SK-N-SH treated with all-trans-retinoic acid at 6 μM for 48 hours (cell line): ENCODE results near the gene YWHAB.

Source experiments
- ATAC-seq: fragments of 200-7000 bp; cut with Tn5 transposase; 3 replicates; pipeline ENCODE4 v1.9.1; 2020; ENCODE audit warnings: mild to moderate bottlenecking, moderate library complexity
- ARNTL ChIP-seq: fragments of 450-650 bp; formaldehyde crosslinking; IDR thresholded peaks from 2 replicates; pipeline ENCODE4 v1.5.0; 2020; ENCODE audit warnings: low read depth, mild to moderate bottlenecking, moderate library complexity, borderline replicate concordance
- BACH2 ChIP-seq: fragments of 250-450 bp; sonication (Bioruptor Pico); IDR thresholded peaks from 2 replicates; pipeline ENCODE4 v1.9.0; 2021; ENCODE audit warnings: mild to moderate bottlenecking, borderline replicate concordance
- CREB5 ChIP-seq: fragments of 250-450 bp; sonication (Bioruptor Pico); IDR thresholded peaks from 2 replicates; pipeline ENCODE4 v1.5.1; 2020; ENCODE audit warnings: low read depth, mild to moderate bottlenecking, moderate library complexity
- CSDC2 ChIP-seq: fragments of 250-450 bp; sonication (Bioruptor Pico); IDR thresholded peaks from 2 replicates; pipeline ENCODE4 v1.5.0; 2020; ENCODE audit warnings: mild to moderate bottlenecking, moderate library complexity
- GLIS3 ChIP-seq: fragments of 250-450 bp; sonication (Bioruptor Pico); IDR thresholded peaks from 2 replicates; pipeline ENCODE4 v1.5.0; 2020; ENCODE audit warnings: mild to moderate bottlenecking, moderate library complexity
- ISL1 ChIP-seq: fragments of 250-450 bp; sonication (Bioruptor Pico); IDR thresholded peaks from 2 replicates; pipeline ENCODE4 v2.1.2; 2022; ENCODE audit warnings: mild to moderate bottlenecking, moderate library complexity
- OSR1 ChIP-seq: fragments of 250-450 bp; sonication (Bioruptor Pico); IDR thresholded peaks from 2 replicates; pipeline ENCODE4 v1.8.0; 2022; ENCODE audit warnings: moderate library complexity, mild to moderate bottlenecking, inconsistent platforms
- PATZ1 ChIP-seq: fragments of 250-450 bp; sonication (Bioruptor Pico); IDR thresholded peaks from 2 replicates; pipeline ENCODE4 v1.8.0; 2020; ENCODE audit warnings: mild to moderate bottlenecking, moderate library complexity, borderline replicate concordance
- PPARA ChIP-seq: fragments of 250-450 bp; sonication (Bioruptor Pico); IDR thresholded peaks from 2 replicates; pipeline ENCODE4 v1.5.0; 2020; ENCODE audit warnings: mild to moderate bottlenecking, borderline replicate concordance
- RARB ChIP-seq: fragments of 250-450 bp; sonication (Bioruptor Pico); IDR thresholded peaks from 2 replicates; pipeline ENCODE4 v1.8.0; 2021; ENCODE audit warnings: mild to moderate bottlenecking, moderate library complexity
- SNAI2 ChIP-seq: fragments of 250-450 bp; sonication (Bioruptor Pico); IDR thresholded peaks from 2 replicates; pipeline ENCODE4 v1.5.0; 2020; ENCODE audit warnings: mild to moderate bottlenecking, moderate library complexity
- TOX ChIP-seq: fragments of 250-450 bp; sonication (Bioruptor Pico); IDR thresholded peaks from 2 replicates; pipeline ENCODE4 v1.8.0; 2021; ENCODE audit warnings: mild to moderate bottlenecking, moderate library complexity, borderline replicate concordance
- ZFP30 ChIP-seq: fragments of 450-650 bp; formaldehyde crosslinking; IDR thresholded peaks from 2 replicates; pipeline ENCODE4 v1.5.0; 2022; ENCODE audit warnings: mild to moderate bottlenecking, moderate library complexity
- ZNF565 ChIP-seq: fragments of 450-650 bp; formaldehyde crosslinking; conservative IDR thresholded peaks from 2 replicates; pipeline ENCODE4 v1.5.0; 2020; ENCODE audit warnings: low read depth, mild to moderate bottlenecking, moderate library complexity
- ZNF70 ChIP-seq: fragments of 450-650 bp; formaldehyde crosslinking; IDR thresholded peaks from 2 replicates; pipeline ENCODE4 v1.5.0; 2020; ENCODE audit warnings: mild to moderate bottlenecking, moderate library complexity
- ZNF8 ChIP-seq: fragments of 450-650 bp; formaldehyde crosslinking; IDR thresholded peaks from 2 replicates; pipeline ENCODE4 v1.5.0; 2020; ENCODE audit warnings: mild to moderate bottlenecking, moderate library complexity
- TF ChIP-seq, protein P1 (sequence below): fragments of 250-450 bp; sonication (Bioruptor Pico); IDR thresholded peaks from 2 replicates; pipeline ENCODE4 v1.5.1; 2021; ENCODE audit warnings: mild to moderate bottlenecking, moderate library complexity
- TF ChIP-seq, protein P2 (sequence below): fragments of 250-450 bp; sonication (Bioruptor Pico); IDR thresholded peaks from 2 replicates; pipeline ENCODE4 v1.5.0; 2020; ENCODE audit warnings: mild to moderate bottlenecking, moderate library complexity

The YWHAB gene

DNA sequence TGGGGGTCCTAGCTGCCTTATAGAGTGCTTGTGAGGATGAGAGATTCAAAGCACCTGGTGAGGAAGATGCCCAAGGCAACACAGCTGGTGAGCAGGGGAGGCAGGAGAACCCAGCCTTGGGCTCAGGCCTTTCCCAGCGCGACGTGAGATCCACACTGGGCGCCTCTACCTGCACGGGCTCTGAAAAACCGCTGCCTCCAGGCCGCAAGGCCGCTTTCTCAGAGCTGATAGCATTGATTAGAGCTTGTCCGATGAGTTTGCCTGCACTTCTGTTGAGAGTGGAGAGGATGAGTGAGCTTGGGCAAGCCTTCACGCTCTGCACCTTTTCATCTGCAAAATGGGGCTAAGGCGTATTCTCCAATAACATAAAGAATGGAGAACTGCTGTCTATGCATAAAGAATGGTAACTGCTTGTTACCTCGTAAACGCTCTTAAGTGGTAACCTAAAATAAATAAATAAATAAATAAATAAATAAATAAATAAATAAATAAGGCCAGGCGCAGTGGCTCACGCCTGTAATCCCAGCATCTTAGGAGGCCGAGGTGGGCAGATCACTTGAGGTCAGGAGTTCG, 25.3 kb downstream of the YWHAB start:
- TF ChIP-seq TOX (CRISPR knock-in tag) (no peak), SNAI2 (CRISPR knock-in tag) (no peak), PATZ1 (CRISPR knock-in tag) (no peak)
- TF ChIP-seq, protein P1, sequence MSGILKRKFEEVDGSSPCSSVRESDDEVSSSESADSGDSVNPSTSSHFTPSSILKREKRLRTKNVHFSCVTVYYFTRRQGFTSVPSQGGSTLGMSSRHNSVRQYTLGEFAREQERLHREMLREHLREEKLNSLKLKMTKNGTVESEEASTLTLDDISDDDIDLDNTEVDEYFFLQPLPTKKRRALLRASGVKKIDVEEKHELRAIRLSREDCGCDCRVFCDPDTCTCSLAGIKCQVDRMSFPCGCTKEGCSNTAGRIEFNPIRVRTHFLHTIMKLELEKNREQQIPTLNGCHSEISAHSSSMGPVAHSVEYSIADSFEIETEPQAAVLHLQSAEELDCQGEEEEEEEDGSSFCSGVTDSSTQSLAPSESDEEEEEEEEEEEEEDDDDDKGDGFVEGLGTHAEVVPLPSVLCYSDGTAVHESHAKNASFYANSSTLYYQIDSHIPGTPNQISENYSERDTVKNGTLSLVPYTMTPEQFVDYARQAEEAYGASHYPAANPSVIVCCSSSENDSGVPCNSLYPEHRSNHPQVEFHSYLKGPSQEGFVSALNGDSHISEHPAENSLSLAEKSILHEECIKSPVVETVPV (CRISPR knock-in tag), result no peak
- TF ChIP-seq, protein P2, sequence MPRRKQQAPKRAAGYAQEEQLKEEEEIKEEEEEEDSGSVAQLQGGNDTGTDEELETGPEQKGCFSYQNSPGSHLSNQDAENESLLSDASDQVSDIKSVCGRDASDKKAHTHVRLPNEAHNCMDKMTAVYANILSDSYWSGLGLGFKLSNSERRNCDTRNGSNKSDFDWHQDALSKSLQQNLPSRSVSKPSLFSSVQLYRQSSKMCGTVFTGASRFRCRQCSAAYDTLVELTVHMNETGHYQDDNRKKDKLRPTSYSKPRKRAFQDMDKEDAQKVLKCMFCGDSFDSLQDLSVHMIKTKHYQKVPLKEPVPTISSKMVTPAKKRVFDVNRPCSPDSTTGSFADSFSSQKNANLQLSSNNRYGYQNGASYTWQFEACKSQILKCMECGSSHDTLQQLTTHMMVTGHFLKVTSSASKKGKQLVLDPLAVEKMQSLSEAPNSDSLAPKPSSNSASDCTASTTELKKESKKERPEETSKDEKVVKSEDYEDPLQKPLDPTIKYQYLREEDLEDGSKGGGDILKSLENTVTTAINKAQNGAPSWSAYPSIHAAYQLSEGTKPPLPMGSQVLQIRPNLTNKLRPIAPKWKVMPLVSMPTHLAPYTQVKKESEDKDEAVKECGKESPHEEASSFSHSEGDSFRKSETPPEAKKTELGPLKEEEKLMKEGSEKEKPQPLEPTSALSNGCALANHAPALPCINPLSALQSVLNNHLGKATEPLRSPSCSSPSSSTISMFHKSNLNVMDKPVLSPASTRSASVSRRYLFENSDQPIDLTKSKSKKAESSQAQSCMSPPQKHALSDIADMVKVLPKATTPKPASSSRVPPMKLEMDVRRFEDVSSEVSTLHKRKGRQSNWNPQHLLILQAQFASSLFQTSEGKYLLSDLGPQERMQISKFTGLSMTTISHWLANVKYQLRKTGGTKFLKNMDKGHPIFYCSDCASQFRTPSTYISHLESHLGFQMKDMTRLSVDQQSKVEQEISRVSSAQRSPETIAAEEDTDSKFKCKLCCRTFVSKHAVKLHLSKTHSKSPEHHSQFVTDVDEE (CRISPR knock-in tag), result no peak
- peak; percentile 25 for ATAC-seq

- ATAC-seq, result peak; percentile 14; the same call in 2 of the 3 replicates
- TF ChIP-seq ZNF70 (CRISPR knock-in tag) (no peak), ARNTL (CRISPR knock-in tag) (no peak), ZNF565 (no peak), RARB (CRISPR knock-in tag) (no peak), ZNF8 (CRISPR knock-in tag) (no peak), BACH2 (CRISPR knock-in tag) (no peak), OSR1 (CRISPR knock-in tag) (no peak), PPARA (no peak), SNAI2 (CRISPR knock-in tag) (no peak), GLIS3 (no peak), ISL1 (CRISPR knock-in tag) (no peak), ZFP30 (CRISPR knock-in tag) (no peak), CREB5 (no peak), TOX (CRISPR knock-in tag) (no peak), CSDC2 (no peak)
- TF ChIP-seq, protein P1 (CRISPR knock-in tag), result no peak
These were observed 25.9 kb downstream of the YWHAB start for GRCh38 chr20:44911264-44911921.

DNA sequence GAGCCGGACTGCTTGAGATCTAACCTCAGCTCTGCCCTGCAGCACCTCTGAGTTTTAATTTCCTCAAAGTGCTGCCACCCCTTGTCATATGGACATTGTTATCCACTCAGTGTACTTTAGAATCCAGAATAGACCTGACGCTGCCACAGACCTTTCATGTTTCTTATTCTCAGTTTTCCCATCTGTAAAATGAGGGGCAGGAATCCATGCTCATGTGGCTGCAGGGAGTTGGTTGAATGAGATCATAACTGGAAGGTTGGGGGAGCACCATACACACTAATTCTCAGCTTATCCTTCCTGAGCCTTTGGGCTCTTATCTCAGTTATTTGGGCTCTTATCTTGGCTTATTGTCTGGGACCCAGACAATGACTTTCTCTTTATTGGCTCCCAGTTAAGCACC, 26.7 kb downstream of the YWHAB start:
- no peak for ATAC-seq

More for the DNA sequence above, 26.7 kb downstream of the YWHAB start:
- TF ChIP-seq, protein P1 (CRISPR knock-in tag), result no peak
- TF ChIP-seq ZFP30 (CRISPR knock-in tag), result no peak
- TF ChIP-seq, protein P2 (CRISPR knock-in tag), result no peak
- TF ChIP-seq, all 23 proteins: peak for 0
